Stimulated activated naive CD8-positive, alpha-beta T cell treated with anti-CD3 and anti-CD28 coated beads, Interleukin-15, Interleukin-2, amounts not matched to agents 100 U/mL and 50 U/mL, for 24 hours (primary cell): Measurements from ENCODE around the gene GALNT6.
A peak's percentile ranks its signal among the peaks of the same experiment; 100 is the strongest.

ENCODE experiments used
- ATAC-seq: fragments of 150-1000 bp; cut with Tn5 transposase; one replicate; pipeline ENCODE4 v1.10.0; 2021
- DNase-seq: peaks from one replicate; pipeline ENCODE4 v3.0.0; 2021

GALNT6 gene, protein sequence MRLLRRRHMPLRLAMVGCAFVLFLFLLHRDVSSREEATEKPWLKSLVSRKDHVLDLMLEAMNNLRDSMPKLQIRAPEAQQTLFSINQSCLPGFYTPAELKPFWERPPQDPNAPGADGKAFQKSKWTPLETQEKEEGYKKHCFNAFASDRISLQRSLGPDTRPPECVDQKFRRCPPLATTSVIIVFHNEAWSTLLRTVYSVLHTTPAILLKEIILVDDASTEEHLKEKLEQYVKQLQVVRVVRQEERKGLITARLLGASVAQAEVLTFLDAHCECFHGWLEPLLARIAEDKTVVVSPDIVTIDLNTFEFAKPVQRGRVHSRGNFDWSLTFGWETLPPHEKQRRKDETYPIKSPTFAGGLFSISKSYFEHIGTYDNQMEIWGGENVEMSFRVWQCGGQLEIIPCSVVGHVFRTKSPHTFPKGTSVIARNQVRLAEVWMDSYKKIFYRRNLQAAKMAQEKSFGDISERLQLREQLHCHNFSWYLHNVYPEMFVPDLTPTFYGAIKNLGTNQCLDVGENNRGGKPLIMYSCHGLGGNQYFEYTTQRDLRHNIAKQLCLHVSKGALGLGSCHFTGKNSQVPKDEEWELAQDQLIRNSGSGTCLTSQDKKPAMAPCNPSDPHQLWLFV

GRCh38 chr12:51391283-51392123, at the start of gene GALNT6:
TSS of gene GALNT6 (minus strand) at chr12:51391406. CDS start at chr12:51379781, 11,625 bp downstream.
- peak; percentile 48 for ATAC-seq
- peak; percentile 80 for DNase-seq

- DNase-seq, result no peak
- ATAC-seq, result no peak
These were observed 48.1 kb upstream of the GALNT6 start for GRCh38 chr12:51439330-51439729.

DNA sequence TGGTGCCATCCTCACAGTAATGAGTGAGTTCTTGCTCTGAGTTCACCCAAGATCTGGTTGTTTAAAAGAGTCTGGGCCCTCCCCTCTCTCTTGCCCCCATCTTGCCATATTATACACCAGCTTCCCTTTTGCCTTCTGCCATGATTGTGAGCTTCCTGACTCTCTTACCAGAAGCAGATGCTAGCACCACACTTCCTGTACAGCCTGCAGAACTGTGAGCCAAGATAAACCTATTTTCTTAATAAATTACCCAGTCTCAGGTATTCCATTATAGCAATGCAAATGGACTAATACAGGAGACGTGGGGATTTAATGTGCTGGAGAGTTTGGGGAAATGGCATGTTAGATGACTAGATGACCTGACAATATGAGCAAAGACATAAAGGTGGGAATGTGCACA, 46.2 kb upstream of the GALNT6 start:
- DNase-seq (no peak), ATAC-seq (no peak)

- DNase-seq (no peak), ATAC-seq (no peak)
These were observed 43.1 kb upstream of the GALNT6 start for GRCh38 chr12:51434305-51434704.

DNA sequence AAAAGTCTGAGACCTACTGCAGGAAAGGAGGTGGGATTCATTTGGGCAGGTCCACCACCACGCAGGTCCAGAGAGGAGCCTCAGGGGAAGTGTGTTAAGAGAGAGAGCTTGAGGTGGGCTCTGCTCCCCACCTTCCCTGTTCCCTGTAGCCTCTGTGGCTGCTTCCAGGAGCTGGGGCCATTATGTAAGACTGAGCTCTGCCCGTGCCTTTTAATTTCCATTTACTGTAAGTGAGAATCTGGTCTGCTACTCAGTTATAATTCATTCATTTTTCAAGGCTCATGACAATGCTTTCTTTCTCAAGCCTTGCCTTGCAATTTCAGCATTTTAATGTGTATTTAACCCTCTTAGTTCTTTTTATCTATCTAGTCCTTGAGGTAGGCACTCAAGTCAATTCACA, 41.7 kb upstream of the GALNT6 start:
- ATAC-seq (no peak), DNase-seq (no peak)

GRCh38 chr12:51430196-51430895, 39.1 kb upstream of the GALNT6 start:
- ATAC-seq (no peak), DNase-seq (no peak)

- no peak for DNase-seq
- ATAC-seq, result no peak
These were observed 38.5 kb upstream of the GALNT6 start for GRCh38 chr12:51429700-51430099.

DNA sequence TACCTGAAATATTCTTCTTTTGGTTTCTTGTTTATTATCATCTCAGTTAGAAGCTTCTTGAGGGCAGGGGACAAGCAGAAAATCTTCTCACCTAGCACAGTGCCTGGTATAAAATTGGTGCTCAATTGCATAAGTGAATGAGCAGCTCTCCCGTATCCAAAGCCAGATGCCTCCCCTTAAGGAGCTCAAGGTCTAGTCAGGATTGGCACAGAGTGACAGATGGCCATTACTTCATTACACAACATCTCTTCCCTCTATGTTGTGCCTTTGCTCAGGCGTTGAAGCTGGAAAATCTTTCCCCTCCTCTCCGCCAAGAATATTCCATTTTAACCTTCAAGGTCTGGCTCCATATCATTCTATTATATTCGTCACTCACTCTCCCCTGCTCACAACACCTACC, 37.0 kb upstream of the GALNT6 start:
- ATAC-seq (no peak), DNase-seq (no peak)

GRCh38 chr12:51424662-51425539, 33.7 kb upstream of the GALNT6 start, which contains the start of gene SLC4A8:
TSS of gene SLC4A8 (plus strand) at chr12:51424831. CDS start at chr12:51424988, 157 bp downstream.
- DNase-seq (peak; percentile 87), ATAC-seq (peak; percentile 89)

GRCh38 chr12:51424094-51424661, 33.0 kb upstream of the GALNT6 start:
- DNase-seq (no peak), ATAC-seq (no peak)

GRCh38 chr12:51421266-51421884, 30.2 kb upstream of the GALNT6 start:
- ATAC-seq, result no peak
- DNase-seq, result peak; percentile 45

- DNase-seq (no peak), ATAC-seq (no peak)
These were observed 28.4 kb upstream of the GALNT6 start for GRCh38 chr12:51419425-51420193.

- DNase-seq (no peak), ATAC-seq (no peak)
These were observed 26.6 kb upstream of the GALNT6 start for GRCh38 chr12:51417826-51418225.

- no peak for ATAC-seq
These were observed 24.7 kb upstream of the GALNT6 start for GRCh38 chr12:51415931-51416330.

DNA sequence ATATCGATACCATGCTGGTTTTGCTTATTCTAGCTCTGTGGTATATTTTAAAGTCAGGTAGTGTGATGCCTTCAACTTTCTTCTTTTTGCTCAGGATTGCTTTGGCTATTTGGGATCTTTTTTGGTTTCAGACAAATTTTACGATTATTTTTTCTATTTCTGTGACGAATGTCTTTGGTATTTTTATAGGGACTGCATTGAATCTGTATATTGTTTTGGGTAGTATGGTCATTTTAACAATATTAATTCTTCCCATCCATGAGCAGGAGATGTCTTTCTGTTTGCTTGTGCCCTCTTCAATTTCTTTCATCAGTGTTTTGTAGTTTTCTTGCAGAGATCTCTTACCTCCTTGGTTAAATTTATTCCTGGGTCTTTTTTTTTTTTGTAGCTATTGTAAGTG, 22.6 kb upstream of the GALNT6 start:
- ATAC-seq, result no peak
- no peak for DNase-seq

More at GRCh38 chr12:51415931-51416330, 24.7 kb upstream of the GALNT6 start:
- no peak for DNase-seq

GRCh38 chr12:51413149-51413548, 21.9 kb upstream of the GALNT6 start:
- DNase-seq (no peak), ATAC-seq (no peak)

- ATAC-seq, result no peak
These were observed 18.6 kb upstream of the GALNT6 start for GRCh38 chr12:51409846-51410245.

DNA sequence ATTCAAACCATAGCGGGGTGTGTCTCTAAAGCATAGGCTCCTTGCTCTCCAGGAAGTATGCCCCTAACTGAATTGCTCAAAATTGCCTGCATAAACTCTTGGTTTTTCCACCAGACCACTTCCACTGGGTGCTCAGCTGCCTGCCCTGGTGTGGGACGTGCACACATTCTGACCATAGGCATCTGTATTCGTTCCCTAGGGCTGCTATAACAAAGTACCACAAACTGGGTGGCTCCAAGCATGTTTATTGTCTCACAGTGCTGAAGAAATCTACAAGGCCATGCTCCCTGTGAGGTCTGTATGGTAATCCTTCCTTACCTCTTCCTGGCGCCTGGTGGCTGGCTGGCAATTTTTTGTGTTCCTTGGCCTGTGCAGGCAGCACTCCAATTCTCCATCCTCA, 16.4 kb upstream of the GALNT6 start:
- DNase-seq, result no peak
- ATAC-seq, result no peak

More at GRCh38 chr12:51409846-51410245, 18.6 kb upstream of the GALNT6 start:
- no peak for DNase-seq

- DNase-seq (no peak), ATAC-seq (no peak)
These were observed 15.7 kb upstream of the GALNT6 start for GRCh38 chr12:51406859-51407258.
